Measurements from ENCODE around the gene MFSD12. TPM values are rescaled to one million over a fixed set of nuclear protein-coding genes. Genes with fewer than 3 reads are reported as not detected.

The MFSD12 gene
- total RNA-seq, 4 donors from 2014 or later: 36.4 to 90.9 (median 66.7) TPM

DNA sequence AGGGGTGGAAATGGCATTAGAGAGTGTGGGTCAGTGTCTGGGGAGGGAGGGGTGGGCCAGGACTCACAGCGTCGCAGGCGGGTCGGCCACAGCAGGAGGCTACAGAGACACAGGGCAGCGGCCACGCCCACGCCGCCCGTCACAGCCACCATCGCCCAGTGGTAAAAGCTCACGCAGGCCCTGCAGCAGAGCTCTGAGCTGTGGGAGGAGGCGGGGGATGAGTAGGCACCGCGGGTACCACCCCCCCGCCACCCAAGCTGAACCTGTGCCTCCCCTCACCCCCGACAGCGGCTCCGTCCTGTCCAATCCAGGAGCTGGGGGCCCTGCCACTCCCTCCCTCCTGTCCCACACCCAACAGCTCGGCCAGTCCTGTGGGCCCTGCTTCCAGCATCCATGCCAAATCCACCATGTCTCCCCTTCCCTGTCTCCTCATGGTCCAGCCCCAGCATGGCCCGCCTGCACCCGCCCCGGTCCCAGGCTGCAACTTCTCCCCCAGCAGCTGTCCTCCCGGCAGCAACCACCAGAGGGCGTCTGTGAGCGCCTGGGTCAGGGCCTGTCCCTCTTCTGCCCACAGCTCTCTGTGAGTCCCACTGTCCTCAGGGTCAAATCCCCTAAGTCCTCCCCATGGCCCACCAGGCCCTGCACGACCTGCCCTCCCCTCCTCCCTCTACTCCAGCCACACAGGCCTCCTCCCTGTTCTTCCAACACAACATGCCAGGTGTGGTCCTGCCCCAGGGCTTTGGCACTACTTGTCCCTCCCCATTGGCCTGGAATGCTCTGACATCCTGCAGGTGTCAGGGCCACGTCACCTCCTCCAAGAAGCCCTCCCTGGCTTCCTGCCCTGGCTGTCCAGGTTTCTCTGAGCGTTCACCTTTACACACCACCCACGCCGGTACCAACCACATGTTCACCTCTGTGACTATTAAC is 12.4 kb downstream of the MFSD12 start:
- H3K4me1 ChIP-seq: no peaks in the 10 kb centered on the region
- intact Hi-C loops (cut with DNase I): loop anchor here (2.0 kb wide), 1 partner anchor 74 kb away; no protein-coding TSS in a partner anchor
- no peaks in the 10 kb centered on the region for H3K36me3 ChIP-seq
- H3K27ac ChIP-seq: no peak overlapping the region
- H3K27me3 ChIP-seq: no peaks in the 10 kb centered on the region
- TF ChIP-seq, protein P1, sequence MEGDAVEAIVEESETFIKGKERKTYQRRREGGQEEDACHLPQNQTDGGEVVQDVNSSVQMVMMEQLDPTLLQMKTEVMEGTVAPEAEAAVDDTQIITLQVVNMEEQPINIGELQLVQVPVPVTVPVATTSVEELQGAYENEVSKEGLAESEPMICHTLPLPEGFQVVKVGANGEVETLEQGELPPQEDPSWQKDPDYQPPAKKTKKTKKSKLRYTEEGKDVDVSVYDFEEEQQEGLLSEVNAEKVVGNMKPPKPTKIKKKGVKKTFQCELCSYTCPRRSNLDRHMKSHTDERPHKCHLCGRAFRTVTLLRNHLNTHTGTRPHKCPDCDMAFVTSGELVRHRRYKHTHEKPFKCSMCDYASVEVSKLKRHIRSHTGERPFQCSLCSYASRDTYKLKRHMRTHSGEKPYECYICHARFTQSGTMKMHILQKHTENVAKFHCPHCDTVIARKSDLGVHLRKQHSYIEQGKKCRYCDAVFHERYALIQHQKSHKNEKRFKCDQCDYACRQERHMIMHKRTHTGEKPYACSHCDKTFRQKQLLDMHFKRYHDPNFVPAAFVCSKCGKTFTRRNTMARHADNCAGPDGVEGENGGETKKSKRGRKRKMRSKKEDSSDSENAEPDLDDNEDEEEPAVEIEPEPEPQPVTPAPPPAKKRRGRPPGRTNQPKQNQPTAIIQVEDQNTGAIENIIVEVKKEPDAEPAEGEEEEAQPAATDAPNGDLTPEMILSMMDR (IDR thresholded peaks at IDR 0.05): peak; percentile 63 to 92 (median 77)
- no peak for TF ChIP-seq POLR2A (IDR thresholded peaks at IDR 0.05)
- H3K4me3 ChIP-seq (replicated peaks in 1 of 3): no peak overlapping the region
- 67 to 78% methylated on average over 18 to 24 of the region's 30 CpGs for WGBS, 2 donors
- H3K9me3 ChIP-seq: no peaks in the 10 kb centered on the region
- peak; percentile 49 to 60 for DNase-seq

DNA sequence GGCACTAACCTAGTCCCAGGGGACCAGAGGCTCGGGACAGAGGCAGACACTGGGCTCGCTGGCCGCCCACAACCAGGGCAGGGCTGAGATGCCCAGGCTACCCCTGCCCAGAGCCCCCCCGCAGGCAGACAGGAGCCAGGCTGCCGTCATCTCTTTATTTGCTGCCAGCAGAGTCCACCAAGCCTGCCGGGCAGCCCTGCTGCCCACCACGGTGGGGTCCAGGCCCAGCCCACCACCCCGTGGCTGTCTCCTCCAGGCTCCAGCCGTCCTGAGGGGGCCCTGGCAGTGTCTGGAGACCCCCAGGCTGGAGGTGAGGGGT is 13.4 kb downstream of the MFSD12 start:
- intact Hi-C loops (cut with DNase I): loop anchor here (2.0 kb wide), 1 partner anchor 75 kb away; no protein-coding TSS in a partner anchor
- 89 to 100% methylated on average over 1 to 9 of the region's 9 CpGs for WGBS, 2 donors

DNA sequence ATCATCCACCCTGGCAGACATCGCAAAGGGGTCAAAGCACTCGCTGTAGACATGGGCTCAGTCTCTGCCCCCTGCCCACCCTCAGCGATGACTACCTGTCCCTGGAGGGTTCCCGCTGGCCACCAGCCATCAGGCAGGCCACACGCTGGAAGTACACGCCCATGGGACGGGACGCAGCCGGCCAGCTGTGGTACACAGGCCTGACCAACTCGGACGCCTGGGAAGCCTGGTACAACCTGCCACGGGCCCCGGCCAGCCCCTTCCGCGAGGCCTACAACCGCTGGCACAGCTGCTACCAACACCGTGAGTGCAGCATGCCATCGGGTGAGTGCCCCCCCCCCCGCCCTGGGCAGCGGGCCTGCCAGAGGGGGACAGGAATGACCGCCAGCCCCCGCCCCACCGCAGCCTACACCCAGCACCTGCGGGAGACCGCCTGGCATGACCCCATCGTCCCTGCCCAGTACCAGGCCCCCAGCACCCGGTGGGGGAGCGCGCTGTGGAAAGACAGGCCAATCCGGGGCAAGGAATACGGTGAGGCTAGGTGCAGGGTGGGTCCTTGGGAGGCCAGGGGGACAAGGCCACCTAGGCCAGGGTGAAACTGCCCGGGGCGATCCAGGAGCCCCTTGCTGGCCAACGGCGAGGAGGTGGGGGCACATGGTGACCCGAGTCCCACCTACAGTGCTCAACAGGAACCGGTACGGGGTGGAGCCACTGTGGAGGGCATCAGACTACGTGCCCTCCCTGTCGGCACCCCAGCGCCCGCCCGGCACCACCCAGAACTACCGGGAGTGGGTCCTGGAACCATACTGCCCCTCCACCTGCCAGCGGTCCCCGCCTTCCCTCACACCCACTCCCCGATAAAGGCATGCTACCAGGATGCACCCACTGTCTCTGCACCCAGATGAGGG is 14.0 kb downstream of the MFSD12 start:
- DNase-seq: no peak

More for the DNA sequence above, 13.4 kb downstream of the MFSD12 start:
- Histone ChIP-seq H3K27ac (no peak overlapping the region), H3K27me3 (no peaks in the 10 kb centered on the region), H3K4me3 (replicated peaks in 1 of 3) (no peak overlapping the region), H3K4me1 (no peaks in the 10 kb centered on the region), H3K9me3 (no peaks in the 10 kb centered on the region), H3K36me3 (no peaks in the 10 kb centered on the region)
- TF ChIP-seq, protein P1 (IDR thresholded peaks at IDR 0.05): no peak
- TF ChIP-seq POLR2A (IDR thresholded peaks at IDR 0.05): no peak
- no peak for DNase-seq

DNA sequence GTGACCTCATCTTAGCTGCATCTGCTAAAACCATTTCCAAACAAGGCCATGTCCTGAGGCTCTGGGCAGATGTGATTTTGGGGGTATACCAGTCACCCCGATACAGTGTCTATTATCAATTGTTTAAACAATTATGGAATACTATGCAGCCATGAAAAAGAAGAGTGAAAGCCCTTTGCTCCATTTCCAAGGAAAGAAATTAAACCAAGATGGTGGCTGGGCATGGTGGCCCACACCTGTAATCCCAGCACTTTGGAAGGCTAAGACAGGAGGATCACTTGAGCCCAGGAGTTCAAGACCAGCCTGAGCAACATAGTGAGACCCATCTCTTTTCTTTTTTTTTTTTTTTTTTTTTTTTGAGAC is 17.6 kb downstream of the MFSD12 start:
- no peak overlapping the region for H3K27ac ChIP-seq
- WGBS, 2 donors: 100% methylated on average over 1 of the region's 1 CpG
- peaks cover 18 to 19% of the 10 kb centered on the region in 2 donors for H3K36me3 ChIP-seq
- no peaks in the 10 kb centered on the region for H3K9me3 ChIP-seq
- H3K4me3 ChIP-seq (replicated peaks in 1 of 3): no peak overlapping the region
- no peaks in the 10 kb centered on the region for H3K4me1 ChIP-seq
- no peak for DNase-seq
- intact Hi-C loops (cut with DNase I): no loop called here
- H3K27me3 ChIP-seq: no peaks in the 10 kb centered on the region
- TF ChIP-seq, protein P1 (IDR thresholded peaks at IDR 0.05): no peak
- TF ChIP-seq POLR2A (IDR thresholded peaks at IDR 0.05): no peak

More for the DNA sequence above, 14.0 kb downstream of the MFSD12 start:
- Histone ChIP-seq H3K27me3 (no peaks in the 10 kb centered on the region), H3K4me1 (no peaks in the 10 kb centered on the region), H3K27ac (no peak overlapping the region), H3K9me3 (no peaks in the 10 kb centered on the region), H3K4me3 (replicated peaks in 1 of 3) (no peak overlapping the region), H3K36me3 (no peaks in the 10 kb centered on the region)
- WGBS, 2 donors: 88 to 91% methylated on average over 24 to 26 of the region's 47 CpGs
- no peak for TF ChIP-seq POLR2A (IDR thresholded peaks at IDR 0.05)
- TF ChIP-seq, protein P1 (IDR thresholded peaks at IDR 0.05): no peak
- intact Hi-C loops (cut with DNase I): loop anchor here (2.0 kb wide), 1 partner anchor 75 kb away; no protein-coding TSS in a partner anchor

Data from thyroid gland (tissue), 4 donors.